Central memory CD4-positive, alpha-beta T cell (primary cell): ENCODE data around the gene ELK3.
"Not testable (repeated sequence)": the region's sequence is repeated elsewhere in the genome, so short reads cannot be mapped to it uniquely, and the experiment has no call there.

Source experiments
- DNase-seq: peaks from one replicate; pipeline ENCODE4 v3.0.0; 2022

The ELK3 gene

GRCh38 chr12:96315741-96316481 lies 121.7 kb downstream of the ELK3 start:
- peak; percentile 61 for DNase-seq

GRCh38 chr12:96317801-96318200 lies 123.6 kb downstream of the ELK3 start:
- DNase-seq = not testable (repeated sequence)
